Neural cell (in vitro differentiated cells): ENCODE results near the gene RPA4. TPM values are rescaled to one million over a fixed set of nuclear protein-coding genes. Genes with fewer than 3 reads are reported as not detected.

Experiments used
- H2AFZ ChIP-seq: fragments of 200-600, 300-800 bp; sonication (generic), shearing (Covaris generic); 2 replicates; pipeline ENCODE4 v1.6.0; 2014; ENCODE audit warnings: low read depth, mild to moderate bottlenecking, antibody characterized with exemption, low read length, moderate library complexity
- H3F3A ChIP-seq: fragments of 200-600 bp; shearing (Covaris generic); 2 replicates; pipeline ENCODE4 v1.6.1; 2016; ENCODE audit warnings: mild to moderate bottlenecking, moderate library complexity, mixed read lengths, antibody characterized with exemption, low read length; ENCODE audit not compliant: insufficient read depth, poor library complexity, severe bottlenecking
- H3K27ac ChIP-seq: fragments of 200-600, 300-800 bp; sonication (generic), shearing (Covaris generic); 2 replicates; pipeline ENCODE4 v1.5.1; 2014; ENCODE audit warnings: mild to moderate bottlenecking, low read length, moderate library complexity
- H3K27me3 ChIP-seq: fragments of 300-800, 200-600 bp; sonication (generic), shearing (Covaris generic); 2 replicates; pipeline ENCODE4 v1.6.0; 2014; ENCODE audit warnings: mild to moderate bottlenecking, low read depth, low read length, moderate library complexity; ENCODE audit not compliant: insufficient read depth
- H3K36me3 ChIP-seq: fragments of 300-800, 200-600 bp; sonication (generic), shearing (Covaris generic); 2 replicates; pipeline ENCODE4 v1.5.1; 2014; ENCODE audit warnings: mild to moderate bottlenecking, antibody characterized with exemption, low read length, moderate library complexity; ENCODE audit not compliant: insufficient read depth
- H3K4me2 ChIP-seq: fragments of 300-800, 200-600 bp; sonication (generic), shearing (Covaris generic); 2 replicates; pipeline ENCODE4 v1.6.0; 2014; ENCODE audit warnings: mild to moderate bottlenecking, low read length
- H3K4me3 ChIP-seq: fragments of 300-800, 200-600 bp; sonication (generic), shearing (Covaris generic); 2 replicates; pipeline ENCODE4 v1.5.1; 2014; ENCODE audit warnings: mild to moderate bottlenecking, low read length, moderate library complexity
- H3K79me2 ChIP-seq: fragments of 200-600 bp; shearing (Covaris generic); replicated peaks from 2 replicates; pipeline ENCODE4 v1.6.0; 2014; ENCODE audit warnings: mild to moderate bottlenecking, low read length, moderate library complexity; ENCODE audit not compliant: insufficient read depth
- H3K9ac ChIP-seq: fragments of 300-800, 200-600 bp; sonication (generic), shearing (Covaris generic); 2 replicates; pipeline ENCODE4 v1.6.1; 2016; ENCODE audit warnings: mild to moderate bottlenecking, low read length, mixed read lengths
- H3K9me2 ChIP-seq: fragments of 200-600 bp; shearing (Covaris generic); 2 replicates; pipeline ENCODE4 v1.6.1; 2016; ENCODE audit warnings: mild to moderate bottlenecking, low read length, mixed read lengths; ENCODE audit not compliant: insufficient read depth
- H3K9me3 ChIP-seq: fragments of 200-600, 300-800 bp; sonication (generic), shearing (Covaris generic); 2 replicates; pipeline ENCODE4 v1.6.1; 2016; ENCODE audit warnings: mild to moderate bottlenecking, mixed run types, low read length, moderate library complexity, mixed read lengths
- H4K20me1 ChIP-seq: fragments of 200-600 bp; shearing (Covaris generic); 2 replicates; pipeline ENCODE4 v1.6.1; 2016; ENCODE audit warnings: mild to moderate bottlenecking, mixed run types; ENCODE audit not compliant: insufficient read depth
- EP300 ChIP-seq: fragments of 450-650 bp; conservative IDR thresholded peaks from 2 replicates; pipeline ENCODE4 v1.6.1; 2014; ENCODE audit warnings: antibody characterized with exemption, mild to moderate bottlenecking, moderate library complexity; ENCODE audit not compliant: poor library complexity, severe bottlenecking
- EZH2 ChIP-seq: fragments of 200-600, 300-800 bp; shearing (Covaris generic), sonication (generic); IDR thresholded peaks from 2 replicates; pipeline ENCODE4 v1.6.1; 2014; ENCODE audit warnings: antibody characterized with exemption, low read length, borderline replicate concordance, mild to moderate bottlenecking; ENCODE audit not compliant: insufficient read depth, poor library complexity, severe bottlenecking
- MXI1 ChIP-seq: fragments of 450-650 bp; conservative IDR thresholded peaks from 2 replicates; pipeline ENCODE4 v1.6.1; 2014; ENCODE audit warnings: antibody characterized with exemption, mild to moderate bottlenecking; ENCODE audit not compliant: poor library complexity, severe bottlenecking
- POLR2AphosphoS5 ChIP-seq: IDR thresholded peaks from 2 replicates; pipeline ENCODE4 v1.6.1; 2012
- RAD21 ChIP-seq: fragments of 450-650 bp; conservative IDR thresholded peaks from 2 replicates; pipeline ENCODE4 v1.6.1; 2014; ENCODE audit warnings: antibody characterized with exemption, mild to moderate bottlenecking, moderate library complexity
- SMC3 ChIP-seq: fragments of 450-650 bp; conservative IDR thresholded peaks from 2 replicates; pipeline ENCODE4 v1.6.1; 2014; ENCODE audit warnings: antibody characterized with exemption, mild to moderate bottlenecking, moderate library complexity; ENCODE audit not compliant: poor library complexity
- TAF1 ChIP-seq: IDR thresholded peaks from 2 replicates; pipeline ENCODE4 v1.6.1; 2012; ENCODE audit warnings: low read depth
- polyA minus RNA-seq: library from RNA; depleted of rRNA, polyadenylated mRNA; stranded (reverse); fragments of >200 nt; gene quantifications from 2 replicates; pipeline ENCODE4 v1.2.3, GENCODE V29; 2014
- polyA plus RNA-seq: library from polyadenylated mRNA; depleted of rRNA; stranded (reverse); fragments of >200 nt; gene quantifications from 2 replicates; pipeline ENCODE4 v1.2.3, GENCODE V29; 2014
- TF ChIP-seq, protein P1 (sequence below): fragments of 450-650 bp; IDR thresholded peaks from 2 replicates; pipeline ENCODE4 v1.5.1; 2014; ENCODE audit warnings: antibody characterized with exemption, mild to moderate bottlenecking, moderate library complexity; ENCODE audit not compliant: poor library complexity, severe bottlenecking
- TF ChIP-seq, protein P2 (sequence below): IDR thresholded peaks from 2 replicates; pipeline ENCODE4 v1.6.1; 2012; ENCODE audit warnings: borderline replicate concordance

The RPA4 gene, protein sequence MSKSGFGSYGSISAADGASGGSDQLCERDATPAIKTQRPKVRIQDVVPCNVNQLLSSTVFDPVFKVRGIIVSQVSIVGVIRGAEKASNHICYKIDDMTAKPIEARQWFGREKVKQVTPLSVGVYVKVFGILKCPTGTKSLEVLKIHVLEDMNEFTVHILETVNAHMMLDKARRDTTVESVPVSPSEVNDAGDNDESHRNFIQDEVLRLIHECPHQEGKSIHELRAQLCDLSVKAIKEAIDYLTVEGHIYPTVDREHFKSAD
- not detected in 2 replicates for polyA plus RNA-seq
- not detected in 2 replicates for polyA minus RNA-seq

DNA sequence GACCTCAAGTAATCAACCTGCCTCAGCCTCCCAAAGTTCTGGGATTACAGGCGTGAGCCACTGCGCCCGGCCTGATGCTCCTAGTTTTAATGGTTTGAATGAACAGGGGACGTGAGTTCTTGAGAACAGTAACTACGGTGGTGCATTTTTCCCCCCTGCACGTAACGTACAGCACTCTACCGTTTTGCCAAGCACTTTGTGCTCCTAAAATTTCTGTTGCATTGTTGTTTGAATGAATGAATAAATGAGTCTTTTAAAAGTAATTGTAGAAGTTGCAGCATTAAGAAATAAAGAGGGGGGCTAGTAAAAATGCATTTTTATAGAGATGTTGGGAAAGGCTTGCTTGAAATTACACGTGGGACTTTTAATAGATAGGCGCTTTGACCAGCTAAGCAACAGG, at the start of gene RPA4:
RPA4 (plus strand) TSS at position 301 of the 400 bp plus-strand sequence. CDS start 403 bp downstream, outside the sequence.
- Histone ChIP-seq H3K9ac (no peak within 1 kb of the TSS), H3K4me3 (no peak within 1 kb of the TSS)
- TF ChIP-seq RAD21, result no peak
- no peak for TF ChIP-seq POLR2AphosphoS5
- no peak for TF ChIP-seq EP300
- TF ChIP-seq MXI1, result no peak
- TF ChIP-seq, protein P1, sequence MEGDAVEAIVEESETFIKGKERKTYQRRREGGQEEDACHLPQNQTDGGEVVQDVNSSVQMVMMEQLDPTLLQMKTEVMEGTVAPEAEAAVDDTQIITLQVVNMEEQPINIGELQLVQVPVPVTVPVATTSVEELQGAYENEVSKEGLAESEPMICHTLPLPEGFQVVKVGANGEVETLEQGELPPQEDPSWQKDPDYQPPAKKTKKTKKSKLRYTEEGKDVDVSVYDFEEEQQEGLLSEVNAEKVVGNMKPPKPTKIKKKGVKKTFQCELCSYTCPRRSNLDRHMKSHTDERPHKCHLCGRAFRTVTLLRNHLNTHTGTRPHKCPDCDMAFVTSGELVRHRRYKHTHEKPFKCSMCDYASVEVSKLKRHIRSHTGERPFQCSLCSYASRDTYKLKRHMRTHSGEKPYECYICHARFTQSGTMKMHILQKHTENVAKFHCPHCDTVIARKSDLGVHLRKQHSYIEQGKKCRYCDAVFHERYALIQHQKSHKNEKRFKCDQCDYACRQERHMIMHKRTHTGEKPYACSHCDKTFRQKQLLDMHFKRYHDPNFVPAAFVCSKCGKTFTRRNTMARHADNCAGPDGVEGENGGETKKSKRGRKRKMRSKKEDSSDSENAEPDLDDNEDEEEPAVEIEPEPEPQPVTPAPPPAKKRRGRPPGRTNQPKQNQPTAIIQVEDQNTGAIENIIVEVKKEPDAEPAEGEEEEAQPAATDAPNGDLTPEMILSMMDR, result no peak
- TF ChIP-seq, protein P2, sequence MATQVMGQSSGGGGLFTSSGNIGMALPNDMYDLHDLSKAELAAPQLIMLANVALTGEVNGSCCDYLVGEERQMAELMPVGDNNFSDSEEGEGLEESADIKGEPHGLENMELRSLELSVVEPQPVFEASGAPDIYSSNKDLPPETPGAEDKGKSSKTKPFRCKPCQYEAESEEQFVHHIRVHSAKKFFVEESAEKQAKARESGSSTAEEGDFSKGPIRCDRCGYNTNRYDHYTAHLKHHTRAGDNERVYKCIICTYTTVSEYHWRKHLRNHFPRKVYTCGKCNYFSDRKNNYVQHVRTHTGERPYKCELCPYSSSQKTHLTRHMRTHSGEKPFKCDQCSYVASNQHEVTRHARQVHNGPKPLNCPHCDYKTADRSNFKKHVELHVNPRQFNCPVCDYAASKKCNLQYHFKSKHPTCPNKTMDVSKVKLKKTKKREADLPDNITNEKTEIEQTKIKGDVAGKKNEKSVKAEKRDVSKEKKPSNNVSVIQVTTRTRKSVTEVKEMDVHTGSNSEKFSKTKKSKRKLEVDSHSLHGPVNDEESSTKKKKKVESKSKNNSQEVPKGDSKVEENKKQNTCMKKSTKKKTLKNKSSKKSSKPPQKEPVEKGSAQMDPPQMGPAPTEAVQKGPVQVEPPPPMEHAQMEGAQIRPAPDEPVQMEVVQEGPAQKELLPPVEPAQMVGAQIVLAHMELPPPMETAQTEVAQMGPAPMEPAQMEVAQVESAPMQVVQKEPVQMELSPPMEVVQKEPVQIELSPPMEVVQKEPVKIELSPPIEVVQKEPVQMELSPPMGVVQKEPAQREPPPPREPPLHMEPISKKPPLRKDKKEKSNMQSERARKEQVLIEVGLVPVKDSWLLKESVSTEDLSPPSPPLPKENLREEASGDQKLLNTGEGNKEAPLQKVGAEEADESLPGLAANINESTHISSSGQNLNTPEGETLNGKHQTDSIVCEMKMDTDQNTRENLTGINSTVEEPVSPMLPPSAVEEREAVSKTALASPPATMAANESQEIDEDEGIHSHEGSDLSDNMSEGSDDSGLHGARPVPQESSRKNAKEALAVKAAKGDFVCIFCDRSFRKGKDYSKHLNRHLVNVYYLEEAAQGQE, result no peak
- no peak for TF ChIP-seq TAF1
- TF ChIP-seq EZH2, result no peak
- TF ChIP-seq SMC3, result no peak

DNA sequence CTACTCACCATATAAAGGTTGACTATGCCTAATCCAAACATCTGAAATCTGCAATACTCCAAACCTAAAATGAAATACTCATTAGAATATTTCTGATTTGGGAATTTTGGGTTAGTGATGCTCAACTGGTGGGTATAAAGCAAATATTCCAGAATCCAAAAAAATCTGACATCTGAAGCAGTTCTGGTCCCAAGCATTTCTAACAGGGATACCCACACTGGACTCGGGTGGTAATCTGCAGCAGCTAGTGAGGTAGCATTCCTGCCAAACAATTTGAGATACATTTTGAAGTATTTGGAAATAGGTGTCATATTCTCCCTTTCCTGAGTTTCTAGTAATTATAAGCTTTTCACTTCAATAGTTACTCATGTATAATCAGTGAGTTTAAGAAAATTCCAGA, 49.6 kb upstream of the RPA4 start:
- Histone ChIP-seq H3K79me2 (no peaks in the 10 kb centered on the region), H2AFZ (no peak overlapping the region), H3K4me2 (no peak overlapping the region), H3F3A (no peaks in the 10 kb centered on the region), H3K9me3 (no peaks in the 10 kb centered on the region), H3K27ac (no peak overlapping the region), H3K9me2 (no peaks in the 10 kb centered on the region), H4K20me1 (no peaks in the 10 kb centered on the region), H3K4me3 (no peak overlapping the region), H3K36me3 (no peaks in the 10 kb centered on the region), H3K9ac (no peak overlapping the region), H3K27me3 (no peaks in the 10 kb centered on the region)
- TF ChIP-seq EZH2, result no peak
- no peak for TF ChIP-seq POLR2AphosphoS5
- no peak for TF ChIP-seq RAD21

More for the DNA sequence above, at the start of gene RPA4:
- Histone ChIP-seq H3K27me3 (no peaks in the 10 kb centered on the region), H3K79me2 (no peaks in the 10 kb centered on the region), H3F3A (no peaks in the 10 kb centered on the region), H3K27ac (no peak within 1 kb of the TSS), H3K9me3 (no peaks in the 10 kb centered on the region), H3K36me3 (no peaks in the 10 kb centered on the region), H3K9me2 (no peaks in the 10 kb centered on the region), H2AFZ (no peak within 1 kb of the TSS), H3K4me2 (no peak within 1 kb of the TSS), H4K20me1 (no peaks in the 10 kb centered on the region)
